Coronary artery (tissue), 2 donors: ENCODE measurements around the gene MLLT3.
"Not testable (repeated sequence)": the region's sequence is repeated elsewhere in the genome, so short reads cannot be mapped to it uniquely, and the experiment has no call there.

ENCODE experiments used
- DNase-seq: peaks from one replicate; pipeline ENCODE4 v3.0.0-alpha.2; 2017; ENCODE audit warnings: low spot score
- H3K27ac ChIP-seq, 2 donors: fragments of 200-600 bp; sonication (generic); one replicate each; pipeline ENCODE4 v1.5.1; 2016 to 2019
- H3K4me3 ChIP-seq: fragments of 200-600 bp; sonication (generic); 2 replicates; pipeline ENCODE4 v1.5.1; 2016; ENCODE audit warnings: mild to moderate bottlenecking, moderate library complexity
- TF ChIP-seq, protein P1 (sequence below): fragments of 200-600 bp; sonication (generic); IDR thresholded peaks from one replicate; pipeline ENCODE4 v1.5.1; 2019; ENCODE audit warnings: antibody characterized with exemption

MLLT3 gene

DNA sequence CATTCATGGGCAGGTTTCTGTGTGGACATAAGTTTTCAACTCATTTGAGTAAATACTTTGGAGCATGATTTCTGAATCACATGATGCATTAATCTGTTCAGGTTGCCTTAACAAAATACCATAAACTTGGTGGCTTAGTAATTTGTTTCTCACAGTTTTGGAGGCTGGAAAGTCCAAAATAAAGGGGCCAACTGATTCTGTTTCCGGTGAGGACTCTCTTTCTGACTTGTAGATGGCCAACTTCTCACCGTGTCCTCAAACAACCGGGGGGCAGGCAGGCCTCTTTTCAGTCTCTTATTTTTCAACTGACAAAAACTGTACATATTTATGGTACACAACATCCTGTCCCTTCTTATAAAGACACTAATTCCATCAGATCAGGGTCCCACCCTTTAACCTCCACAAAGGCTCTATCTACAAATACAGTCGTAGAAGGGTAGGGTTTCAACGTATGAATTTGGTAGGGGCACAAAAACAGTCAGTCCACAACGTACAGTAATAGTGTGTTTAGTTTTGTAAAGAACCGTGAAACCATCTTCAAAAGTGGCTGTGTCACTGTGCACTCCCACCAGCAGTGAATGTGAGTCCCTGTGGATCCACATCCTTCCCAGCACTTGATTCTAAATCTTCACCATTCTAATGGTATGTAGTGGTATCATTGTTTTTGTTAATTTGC, 37.2 kb downstream of the MLLT3 start:
- DNase-seq = no peak
- no peak overlapping the region for H3K4me3 ChIP-seq
- H3K27ac ChIP-seq = no peak overlapping the region
- TF ChIP-seq, protein P1, sequence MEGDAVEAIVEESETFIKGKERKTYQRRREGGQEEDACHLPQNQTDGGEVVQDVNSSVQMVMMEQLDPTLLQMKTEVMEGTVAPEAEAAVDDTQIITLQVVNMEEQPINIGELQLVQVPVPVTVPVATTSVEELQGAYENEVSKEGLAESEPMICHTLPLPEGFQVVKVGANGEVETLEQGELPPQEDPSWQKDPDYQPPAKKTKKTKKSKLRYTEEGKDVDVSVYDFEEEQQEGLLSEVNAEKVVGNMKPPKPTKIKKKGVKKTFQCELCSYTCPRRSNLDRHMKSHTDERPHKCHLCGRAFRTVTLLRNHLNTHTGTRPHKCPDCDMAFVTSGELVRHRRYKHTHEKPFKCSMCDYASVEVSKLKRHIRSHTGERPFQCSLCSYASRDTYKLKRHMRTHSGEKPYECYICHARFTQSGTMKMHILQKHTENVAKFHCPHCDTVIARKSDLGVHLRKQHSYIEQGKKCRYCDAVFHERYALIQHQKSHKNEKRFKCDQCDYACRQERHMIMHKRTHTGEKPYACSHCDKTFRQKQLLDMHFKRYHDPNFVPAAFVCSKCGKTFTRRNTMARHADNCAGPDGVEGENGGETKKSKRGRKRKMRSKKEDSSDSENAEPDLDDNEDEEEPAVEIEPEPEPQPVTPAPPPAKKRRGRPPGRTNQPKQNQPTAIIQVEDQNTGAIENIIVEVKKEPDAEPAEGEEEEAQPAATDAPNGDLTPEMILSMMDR = no peak

DNA sequence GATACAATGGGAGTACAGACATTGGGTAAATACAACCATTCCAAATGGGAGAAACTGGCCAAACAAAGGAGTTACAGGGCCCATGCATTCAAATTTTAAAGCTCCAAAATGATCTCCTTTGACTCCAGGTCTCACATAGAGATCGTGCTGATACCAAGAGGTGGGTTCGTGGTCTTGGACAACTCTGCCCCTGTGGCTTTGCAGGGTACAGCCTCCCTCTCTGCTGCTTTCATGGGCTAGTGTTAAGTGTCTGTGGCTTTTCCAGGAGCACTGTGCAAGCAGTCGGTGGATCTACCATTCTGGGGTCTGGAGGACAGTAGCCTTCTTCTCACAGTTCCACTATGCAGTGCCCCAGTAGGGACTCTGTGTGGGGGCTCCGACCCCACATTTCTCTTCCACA, 39.2 kb downstream of the MLLT3 start:
- not testable (repeated sequence) for DNase-seq, H3K27ac ChIP-seq, H3K4me3 ChIP-seq

DNA sequence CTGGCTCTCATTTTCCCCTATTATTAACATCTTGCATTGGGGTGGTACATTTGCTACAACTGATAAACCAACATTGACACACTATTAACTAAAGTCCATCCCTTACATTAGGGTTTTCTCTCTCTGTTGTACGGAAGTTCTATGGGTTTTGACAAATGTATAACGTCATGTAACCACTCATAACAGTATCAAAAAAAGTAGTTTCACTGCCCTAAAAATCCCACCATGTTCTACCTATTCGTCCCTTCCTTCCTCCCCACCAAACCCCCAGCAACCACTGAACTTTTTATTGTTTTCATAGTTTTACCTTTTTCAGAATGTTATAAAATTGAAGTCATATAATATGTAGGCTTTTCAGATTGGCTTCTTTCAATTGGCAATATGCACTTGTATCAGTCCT, 40.1 kb downstream of the MLLT3 start:
- TF ChIP-seq, protein P1 = no peak
- no peak overlapping the region for H3K4me3 ChIP-seq
- DNase-seq = no peak
- no peak overlapping the region for H3K27ac ChIP-seq

DNA sequence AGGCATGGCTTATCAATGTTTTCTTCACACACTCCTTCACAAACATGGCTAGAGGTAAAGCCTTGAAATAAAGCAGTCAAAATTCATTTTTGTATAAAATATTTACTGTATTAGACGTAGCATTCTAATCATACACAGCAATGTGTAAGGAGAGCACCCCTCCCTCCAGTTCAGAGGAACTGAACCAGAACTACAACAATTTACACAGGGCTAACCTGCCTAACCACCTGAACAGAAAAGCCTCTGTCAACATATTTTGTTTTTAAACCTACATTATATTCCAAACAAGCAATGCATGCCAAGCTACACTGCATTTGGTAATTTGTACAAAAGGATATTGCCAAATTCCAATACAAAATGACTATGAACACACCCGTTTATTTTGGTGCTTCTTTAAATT, 41.6 kb downstream of the MLLT3 start:
- no peak overlapping the region for H3K27ac ChIP-seq
- TF ChIP-seq, protein P1 = no peak
- no peak overlapping the region for H3K4me3 ChIP-seq
- no peak for DNase-seq

DNA sequence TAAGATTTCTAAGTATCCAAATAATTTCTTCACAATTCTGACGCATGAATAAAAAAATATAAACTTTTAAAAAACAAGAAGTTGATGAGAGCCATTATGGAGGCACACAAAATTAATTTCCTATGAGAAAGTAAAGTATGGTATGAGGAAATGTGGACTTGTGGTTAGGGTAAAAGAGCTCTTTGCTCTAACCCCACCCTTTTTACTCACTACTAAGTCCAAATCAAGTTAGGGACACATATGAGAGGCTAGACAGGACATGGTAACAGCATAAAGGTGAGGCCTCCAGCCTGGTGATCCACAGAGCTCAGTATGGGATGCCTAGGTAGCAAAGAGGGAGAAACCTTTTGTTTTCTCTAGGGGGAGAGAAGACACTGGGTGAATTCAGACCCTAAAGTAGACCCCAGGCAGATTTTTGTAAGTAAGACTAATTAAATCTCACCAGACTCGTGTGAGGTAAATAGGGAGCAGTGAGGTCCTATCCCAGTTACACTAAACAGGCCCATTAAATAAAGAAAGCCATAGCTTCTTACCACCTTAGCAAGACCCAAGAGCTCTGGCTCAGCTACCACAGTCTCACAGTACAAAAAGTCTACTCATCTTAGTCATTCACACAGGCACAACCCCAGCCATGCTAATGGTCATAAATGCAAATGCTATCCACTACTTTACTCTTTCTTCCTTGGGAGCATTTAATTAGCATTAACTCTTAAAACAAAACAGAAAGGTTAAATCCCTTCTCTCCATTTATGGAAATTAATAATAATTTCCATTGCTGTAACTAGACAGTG, 42.6 kb downstream of the MLLT3 start:
- no peak for DNase-seq
- Histone ChIP-seq H3K27ac (no peak overlapping the region), H3K4me3 (no peak overlapping the region)
- TF ChIP-seq, protein P1 = no peak

DNA sequence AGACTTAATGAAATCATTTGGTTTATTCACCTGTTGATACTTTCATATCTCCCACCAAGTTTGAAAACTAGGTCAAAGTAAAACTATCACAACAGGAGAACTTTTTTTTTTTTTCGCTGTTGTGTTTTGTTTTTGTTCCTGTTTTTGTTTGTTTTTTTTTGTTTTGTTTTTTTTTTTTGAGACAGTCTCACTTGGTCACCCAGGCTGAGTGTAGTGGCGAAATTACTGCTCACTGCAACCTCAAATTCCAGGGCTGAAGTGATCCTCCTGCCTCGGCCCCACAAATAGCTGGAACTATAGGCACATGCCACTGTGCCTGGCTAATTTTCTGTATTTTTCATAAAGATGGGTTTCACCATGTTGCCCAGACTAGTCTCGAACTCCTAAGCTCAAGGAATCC, 49.3 kb downstream of the MLLT3 start:
- Histone ChIP-seq H3K27ac (no peak overlapping the region), H3K4me3 (no peak overlapping the region)
- no peak for DNase-seq
- TF ChIP-seq, protein P1 = no peak

DNA sequence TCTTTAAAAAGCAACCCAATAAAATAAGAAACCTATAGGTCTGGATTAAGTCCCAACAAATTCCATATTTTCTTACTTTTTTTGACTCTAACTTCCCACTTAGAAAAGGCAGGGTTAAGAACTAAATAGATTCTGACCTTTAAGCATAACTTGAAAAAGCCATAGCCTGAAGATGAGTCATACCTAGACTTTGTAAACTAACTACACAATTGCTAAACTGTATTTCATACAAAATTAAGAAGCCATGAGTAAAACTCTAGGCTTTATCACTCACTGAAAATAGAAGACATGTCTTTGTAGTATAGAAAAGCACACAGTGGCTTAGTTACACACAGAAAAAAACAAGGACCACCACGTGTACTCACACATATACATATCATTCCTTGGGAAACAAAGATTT, 51.5 kb downstream of the MLLT3 start:
- no peak overlapping the region for H3K4me3 ChIP-seq
- H3K27ac ChIP-seq = no peak overlapping the region
- DNase-seq = no peak
- TF ChIP-seq, protein P1 = no peak
